HEK293T (cell line): Measurements from ENCODE around the gene PLCD3.

Source experiments
- CTCF ChIA-PET: fragments of 350-600 bp; formaldehyde crosslinking; extraction: SDS; loops from one replicate; lab custom pipeline; 2021; ENCODE audit warnings: antibody characterized with exemption, inconsistent platforms; lab: Yijun Ruan, JAX
- POLR2A ChIA-PET: fragments of 350-600 bp; formaldehyde crosslinking; extraction: SDS; loops from one replicate; lab custom pipeline; 2020; ENCODE audit warnings: antibody characterized with exemption, inconsistent platforms; lab: Yijun Ruan, JAX
- DNase-seq: peaks from one replicate; pipeline ENCODE4 v3.0.0; 2012; ENCODE audit warnings: mixed read lengths; ENCODE audit errors: extremely low spot score
- ARNT ChIP-seq: fragments of 450-650 bp; IDR thresholded peaks from 2 replicates; pipeline ENCODE4 v1.6.1; 2017; ENCODE audit warnings: mild to moderate bottlenecking
- BHLHE40 ChIP-seq: fragments of 450-650 bp; IDR thresholded peaks from 2 replicates; pipeline ENCODE4 v1.6.1; 2016; ENCODE audit warnings: mild to moderate bottlenecking, moderate library complexity, borderline replicate concordance
- CTBP1 ChIP-seq: fragments of 450-650 bp; IDR thresholded peaks from 2 replicates; pipeline ENCODE4 v1.6.1; 2016; ENCODE audit warnings: borderline replicate concordance
- ELF4 ChIP-seq: fragments of 450-650 bp; IDR thresholded peaks from 2 replicates; pipeline ENCODE4 v1.6.1; 2017; ENCODE audit warnings: antibody characterized with exemption
- FOXA1 ChIP-seq: fragments of 450-650 bp; IDR thresholded peaks from 2 replicates; pipeline ENCODE4 v1.6.1; 2016; ENCODE audit warnings: mild to moderate bottlenecking
- FOXK2 ChIP-seq: fragments of 450-650 bp; IDR thresholded peaks from 2 replicates; pipeline ENCODE4 v1.6.1; 2016; ENCODE audit warnings: mild to moderate bottlenecking
- FOXM1 ChIP-seq: fragments of 450-650 bp; IDR thresholded peaks from 2 replicates; pipeline ENCODE4 v1.6.1; 2017; ENCODE audit warnings: mild to moderate bottlenecking, borderline replicate concordance
- HDGF ChIP-seq: fragments of 450-650 bp; IDR thresholded peaks from 2 replicates; pipeline ENCODE4 v1.6.1; 2017; ENCODE audit warnings: antibody characterized with exemption, borderline replicate concordance
- L3MBTL2 ChIP-seq: fragments of 450-650 bp; conservative IDR thresholded peaks from 2 replicates; pipeline ENCODE4 v1.6.1; 2016; ENCODE audit warnings: mild to moderate bottlenecking
- LEF1 ChIP-seq: fragments of 450-650 bp; IDR thresholded peaks from 2 replicates; pipeline ENCODE4 v1.6.1; 2017; ENCODE audit warnings: mild to moderate bottlenecking, borderline replicate concordance
- NFRKB ChIP-seq: fragments of 450-650 bp; IDR thresholded peaks from 2 replicates; pipeline ENCODE4 v1.6.1; 2016; ENCODE audit warnings: mild to moderate bottlenecking, moderate library complexity
- SP1 ChIP-seq: fragments of 450-650 bp; IDR thresholded peaks from 2 replicates; pipeline ENCODE4 v1.6.1; 2017
- SUZ12 ChIP-seq: fragments of 450-650 bp; IDR thresholded peaks from 2 replicates; pipeline ENCODE4 v1.6.1; 2016; ENCODE audit warnings: mild to moderate bottlenecking
- TARDBP ChIP-seq: fragments of 450-650 bp; IDR thresholded peaks from 2 replicates; pipeline ENCODE4 v1.6.1; 2016
- ZNF384 ChIP-seq: fragments of 450-650 bp; IDR thresholded peaks from 2 replicates; pipeline ENCODE4 v1.6.1; 2016
- TF ChIP-seq, protein P1 (sequence below): fragments of 450-650 bp; IDR thresholded peaks from 2 replicates; pipeline ENCODE4 v1.6.1; 2016

The PLCD3 gene

DNA sequence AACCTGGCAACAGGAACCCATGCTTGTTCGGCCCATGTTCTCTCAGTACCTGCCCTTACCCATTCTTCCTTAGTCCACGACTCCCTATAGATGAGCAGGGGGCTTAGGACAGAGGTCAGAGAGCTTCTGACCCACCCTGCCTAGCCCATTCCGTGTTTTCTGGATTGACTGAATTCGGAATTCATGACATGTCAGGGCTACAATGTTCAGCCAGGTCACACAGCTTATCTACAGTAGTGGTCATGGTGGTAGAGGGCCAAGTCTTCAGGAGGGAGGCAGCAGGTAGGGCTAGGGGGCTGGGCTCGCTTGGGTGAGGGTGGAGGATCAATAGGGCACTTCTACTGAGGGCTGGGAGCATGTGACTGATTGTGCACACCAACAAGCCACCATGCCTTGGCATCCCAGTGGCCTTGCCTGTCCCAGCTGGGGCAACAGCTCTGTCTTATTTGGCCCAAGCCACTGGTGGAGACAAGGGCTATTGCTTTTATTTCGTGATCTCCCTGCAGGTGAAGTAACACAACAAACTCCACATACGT is 32.5 kb upstream of the PLCD3 start:
- CTCF ChIA-PET: interaction anchor here (0.8 to 1.0 kb wide), 2 partner anchors 29 to 33 kb away, joined by 3 read pairs; partner anchors contain the start of gene ACBD4
- TF ChIP-seq NFRKB: no peak
- TF ChIP-seq ARNT: no peak
- TF ChIP-seq L3MBTL2: no peak
- TF ChIP-seq, protein P1, sequence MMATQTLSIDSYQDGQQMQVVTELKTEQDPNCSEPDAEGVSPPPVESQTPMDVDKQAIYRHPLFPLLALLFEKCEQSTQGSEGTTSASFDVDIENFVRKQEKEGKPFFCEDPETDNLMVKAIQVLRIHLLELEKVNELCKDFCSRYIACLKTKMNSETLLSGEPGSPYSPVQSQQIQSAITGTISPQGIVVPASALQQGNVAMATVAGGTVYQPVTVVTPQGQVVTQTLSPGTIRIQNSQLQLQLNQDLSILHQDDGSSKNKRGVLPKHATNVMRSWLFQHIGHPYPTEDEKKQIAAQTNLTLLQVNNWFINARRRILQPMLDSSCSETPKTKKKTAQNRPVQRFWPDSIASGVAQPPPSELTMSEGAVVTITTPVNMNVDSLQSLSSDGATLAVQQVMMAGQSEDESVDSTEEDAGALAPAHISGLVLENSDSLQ: no peak
- TF ChIP-seq ELF4: no peak
- no peak for TF ChIP-seq FOXK2
- no peak for DNase-seq
- POLR2A ChIA-PET: interaction anchor here (7.3 kb wide), 1 partner anchor 15 kb away, joined by 345 read pairs; the partner anchor contains the start of gene HEXIM1

DNA sequence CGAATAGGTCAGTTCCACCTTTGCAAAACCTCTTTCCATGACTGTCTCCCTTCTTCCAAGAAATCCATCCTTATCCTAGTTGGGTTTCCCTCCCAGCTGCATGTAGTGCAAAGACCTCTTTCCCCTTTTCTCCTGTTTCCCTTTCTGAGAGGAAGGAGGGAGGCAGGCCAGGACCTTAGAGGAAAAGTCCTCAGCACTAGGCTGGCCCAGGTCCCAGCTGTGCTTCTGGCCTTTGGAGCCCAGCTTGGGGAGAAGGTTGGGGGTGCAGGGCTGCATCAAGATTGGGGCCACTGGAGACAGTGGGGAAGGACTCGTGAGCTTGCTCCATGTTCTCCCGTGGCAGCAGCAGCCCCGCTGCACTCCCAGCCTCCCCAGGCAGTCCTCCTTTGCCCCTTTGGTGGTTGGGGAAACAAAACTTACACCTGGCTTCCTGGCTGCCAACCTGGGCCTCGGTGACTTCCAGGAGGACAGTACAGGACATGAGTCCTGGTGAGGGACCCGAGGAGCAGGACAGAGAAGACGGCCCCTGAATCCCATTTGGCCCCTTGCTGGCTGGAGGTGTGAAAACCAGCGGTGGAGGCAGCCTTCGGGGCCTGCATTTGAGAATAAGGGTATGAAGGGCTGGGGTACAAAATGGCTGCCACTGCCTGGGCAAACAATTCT is 29.8 kb upstream of the PLCD3 start:
- CTCF ChIA-PET: interaction anchor here (2.3 to 5.4 kb wide), 3 partner anchors 10 to 26 kb away, joined by 12 to 39 read pairs (median 31); partner anchors contain the start of genes ACBD4 and HEXIM1
- TF ChIP-seq ELF4: no peak
- TF ChIP-seq BHLHE40: no peak

DNA sequence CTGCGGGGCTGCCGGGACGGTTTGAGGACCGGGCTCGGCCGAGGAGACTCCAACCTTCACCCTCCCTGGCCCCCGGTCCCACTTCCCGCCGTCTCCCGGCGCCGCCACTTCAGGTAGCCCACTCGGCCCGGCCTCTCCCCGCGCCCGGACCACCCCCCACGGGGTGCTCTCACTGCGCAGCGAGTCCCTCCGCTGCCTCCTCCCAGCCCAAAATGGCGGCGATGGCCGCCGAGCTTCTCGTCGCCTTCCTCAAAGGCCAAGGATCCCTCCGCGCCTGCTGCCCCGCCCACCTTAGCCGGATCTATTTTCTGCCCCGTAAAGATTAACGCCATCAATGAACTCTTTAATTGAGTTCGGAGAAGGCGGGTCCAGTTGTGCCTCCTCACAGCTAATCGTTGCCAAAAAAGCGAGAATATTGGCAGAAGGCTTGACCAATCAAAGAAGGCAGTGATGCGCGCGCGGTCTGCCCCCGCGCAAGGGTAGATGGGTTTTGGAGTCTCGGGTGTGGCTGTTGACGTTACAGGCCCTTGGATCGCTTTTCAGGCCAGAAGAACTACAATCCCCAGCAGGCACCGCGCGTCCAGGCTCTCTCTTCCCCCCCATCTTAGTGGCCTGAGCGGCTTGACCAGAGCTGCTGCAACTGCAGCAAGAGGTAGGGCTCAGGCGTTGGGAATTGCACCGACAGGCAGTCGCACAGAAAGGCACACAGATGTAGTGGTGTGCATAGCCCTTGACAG is 29.1 kb upstream of the PLCD3 start, which contains the start of gene HEXIM2:
TSS of gene HEXIM2 (plus strand) at position 588 of the 737 bp plus-strand sequence. CDS start 919 bp downstream, outside the sequence.
- peak; percentile 95 for DNase-seq
- CTCF ChIA-PET: interaction anchor here (0.6 to 5.4 kb wide), 6 partner anchors 9 to 38 kb away, joined by 3 to 39 read pairs (median 9); partner anchors contain the start of genes ACBD4 and HEXIM1
- POLR2A ChIA-PET: interaction anchor here (0.6 to 7.3 kb wide), 27 partner anchors 10 to 221 kb away, joined by 3 to 345 read pairs (median 6); partner anchors contain the start of genes ACBD4, HEXIM1, MAP3K14 and NMT1
- TF ChIP-seq NFRKB (peak; percentile 100), HDGF (0 out of 2 replicates have a peak, but pooled peaks have one; percentile 94), LEF1 (no peak), ELF4 (peak; percentile 36; the same call in 1 of the 2 replicates), SP1 (no peak), SUZ12 (no peak), CTBP1 (no peak; the same call in 1 of the 2 replicates), ZNF384 (no peak), FOXK2 (no peak), L3MBTL2 (peak; percentile 5; the same call in 1 of the 2 replicates), BHLHE40 (no peak)
- TF ChIP-seq, protein P1: peak; percentile 99

More for the DNA sequence above, 29.8 kb upstream of the PLCD3 start:
- POLR2A ChIA-PET: interaction anchor here (0.8 to 7.3 kb wide), 17 partner anchors 10 to 183 kb away, joined by 3 to 345 read pairs (median 10); partner anchors contain the start of genes ACBD4, HEXIM1, MAP3K14 and NMT1
- DNase-seq: no peak

DNA sequence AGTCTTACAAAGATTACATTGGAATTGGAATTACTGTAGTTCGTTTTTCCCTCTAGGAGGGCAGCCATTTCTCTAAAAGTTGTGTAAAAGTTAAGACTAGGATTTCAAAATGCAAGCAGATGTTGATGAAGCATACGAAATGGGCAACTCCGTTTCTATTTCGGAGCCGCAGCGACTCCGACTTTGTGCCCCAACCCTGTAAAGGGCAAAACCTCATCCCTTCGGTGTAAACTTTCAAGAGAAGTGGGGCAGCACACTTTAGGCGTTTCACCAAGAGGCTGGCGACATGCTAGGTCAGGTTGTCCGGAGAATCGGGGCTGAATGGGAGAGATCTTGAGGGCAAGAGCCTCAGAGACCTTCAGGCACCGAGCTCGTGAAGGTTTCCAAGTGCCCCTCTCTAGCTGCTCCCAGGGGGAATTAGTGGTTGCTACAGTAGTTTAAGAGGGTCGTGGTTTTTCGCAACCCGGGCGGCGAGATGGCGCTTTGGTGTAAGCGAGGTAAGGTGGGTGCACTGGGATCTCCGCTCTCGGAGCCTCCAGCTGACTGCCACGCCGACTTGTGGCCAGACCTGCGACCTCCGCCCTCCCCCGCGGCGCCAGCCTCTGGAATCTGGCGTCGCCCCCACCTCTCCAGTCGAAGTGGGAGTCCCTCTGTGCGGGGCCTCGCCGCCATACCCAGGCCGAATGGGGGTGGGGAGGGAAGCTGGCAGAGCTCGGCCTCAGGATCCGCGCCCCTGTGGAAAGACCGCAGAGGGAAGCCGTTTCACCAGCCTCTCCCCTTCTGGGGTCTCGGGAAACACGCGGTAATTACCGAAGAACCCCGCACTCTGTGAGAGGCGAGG is 28.4 kb upstream of the PLCD3 start:
- DNase-seq: peak; percentile 63

DNA sequence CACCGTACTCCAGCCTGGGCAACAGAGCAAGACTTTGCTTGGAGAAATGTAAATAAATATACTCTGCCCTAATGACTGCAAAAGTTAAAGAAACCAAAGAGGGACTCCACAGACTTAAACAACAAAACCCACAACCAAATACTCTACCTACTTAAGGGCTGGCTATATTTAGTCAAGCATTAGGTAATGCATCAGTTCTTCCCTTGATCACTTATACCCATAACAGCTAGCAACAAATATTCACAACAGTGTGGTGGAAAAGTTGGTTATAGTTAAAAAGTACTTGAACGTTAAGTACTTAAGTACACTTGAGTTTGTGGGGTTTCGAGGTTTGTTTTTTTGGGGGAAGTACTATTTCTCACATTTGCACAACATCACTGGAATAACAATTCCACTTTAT is 23.9 kb upstream of the PLCD3 start:
- POLR2A ChIA-PET: interaction anchor here (1.3 to 2.1 kb wide), 2 partner anchors 9 to 41 kb away, joined by 3 to 10 read pairs; no protein-coding TSS in a partner anchor
- DNase-seq: no peak

More for the DNA sequence above, 28.4 kb upstream of the PLCD3 start:
- TF ChIP-seq SUZ12 (no peak), L3MBTL2 (peak; percentile 46), ZNF384 (no peak)
- POLR2A ChIA-PET: interaction anchor here (0.6 to 7.3 kb wide), 24 partner anchors 11 to 220 kb away, joined by 3 to 345 read pairs (median 7); partner anchors contain the start of genes ACBD4, HEXIM1, MAP3K14 and NMT1
- CTCF ChIA-PET: interaction anchor here (0.6 to 5.4 kb wide), 7 partner anchors 8 to 77 kb away, joined by 3 to 39 read pairs (median 6); partner anchors contain the start of genes ACBD4 and HEXIM1

More for the DNA sequence above, 23.9 kb upstream of the PLCD3 start:
- no peak for TF ChIP-seq BHLHE40
- TF ChIP-seq NFRKB: no peak
- TF ChIP-seq L3MBTL2: no peak
- no peak for TF ChIP-seq LEF1
- no peak for TF ChIP-seq ZNF384
- no peak for TF ChIP-seq HDGF
- TF ChIP-seq, protein P1: no peak
- no peak for TF ChIP-seq FOXK2
- TF ChIP-seq CTBP1: no peak
- TF ChIP-seq FOXM1: no peak
- TF ChIP-seq SUZ12: no peak
- no peak for TF ChIP-seq TARDBP
- no peak for TF ChIP-seq ELF4
- TF ChIP-seq ARNT: no peak
- TF ChIP-seq SP1: no peak
- no peak for TF ChIP-seq FOXA1
- CTCF ChIA-PET: interaction anchor here (1.7 to 2.0 kb wide), 2 partner anchors 21 to 42 kb away, joined by 6 to 14 read pairs; partner anchors contain the start of gene ACBD4
